Vagina (tissue), 2 donors: ENCODE data around the gene IKBKE.

Experiments
- CTCF ChIP-seq, 3 experiments: fragments of 450-650 bp in 2 of 3; fragments of 200-600 bp in 1 of 3; sonication (generic) in 1 of 3; IDR thresholded peaks; one replicate each; pipeline ENCODE4 v1.5.1; 2017 to 2019; ENCODE audit warnings: antibody characterized with exemption in 3 of 3, mild to moderate bottlenecking in 2 of 3, moderate library complexity in 2 of 3
- POLR2A ChIP-seq, 2 donors: fragments of 450-650 bp; IDR thresholded peaks; one replicate each; pipeline ENCODE4 v1.6.1; 2017; ENCODE audit warnings: antibody characterized with exemption in 2 of 2, mild to moderate bottlenecking in 2 of 2, moderate library complexity in 2 of 2

GRCh38 chr1:206540044-206540780, 69.9 kb downstream of the IKBKE start:
- TF ChIP-seq POLR2A (IDR thresholded peaks at IDR 0.05) (no peak), CTCF (IDR thresholded peaks at IDR 0.05) (no peak)
